ENCODE results near the gene GP1BB.

The GP1BB gene

GRCh38 chr22:19755145-19755710 lies 31.9 kb downstream of the GP1BB start:
- DNase-seq (ENCODE audit: low read depth in 2 of 3, low spot score in 1 of 3): no peak

GRCh38 chr22:19755722-19756287 lies 32.5 kb downstream of the GP1BB start:
- no peak for DNase-seq (ENCODE audit: low read depth in 2 of 3, low spot score in 1 of 3)

GRCh38 chr22:19756288-19757128 lies 33.2 kb downstream of the GP1BB start:
- peak; percentile 28 to 53 (median 46) for DNase-seq (ENCODE audit: low read depth in 2 of 3, low spot score in 1 of 3)

GRCh38 chr22:19757140-19757984 lies 34.0 kb downstream of the GP1BB start:
- no peak for DNase-seq (ENCODE audit: low read depth in 2 of 3, low spot score in 1 of 3)

GRCh38 chr22:19757985-19758895 lies 34.9 kb downstream of the GP1BB start:
- DNase-seq (ENCODE audit: low read depth in 2 of 3, low spot score in 1 of 3): no peak

- no peak for DNase-seq (ENCODE audit: low read depth in 2 of 3, low spot score in 1 of 3)
These were observed 35.6 kb downstream of the GP1BB start for GRCh38 chr22:19758896-19759426.

- DNase-seq (ENCODE audit: low read depth in 2 of 3, low spot score in 1 of 3): no peak
These were observed 36.2 kb downstream of the GP1BB start for GRCh38 chr22:19759427-19760057.

- DNase-seq (ENCODE audit: low read depth in 2 of 3, low spot score in 1 of 3): no peak
These were observed 37.0 kb downstream of the GP1BB start, which contains the start of gene TBX1 for GRCh38 chr22:19760058-19760950. Gene TBX1, plus strand, starts transcription at chr22:19760778. Its CDS starts 66 bp downstream, at chr22:19760844.

- DNase-seq (ENCODE audit: low read depth in 2 of 3, low spot score in 1 of 3): no peak
These were observed 37.8 kb downstream of the GP1BB start for GRCh38 chr22:19760951-19761724.

GRCh38 chr22:19761725-19762567 lies 38.6 kb downstream of the GP1BB start:
- no peak for DNase-seq (ENCODE audit: low read depth in 2 of 3, low spot score in 1 of 3)

GRCh38 chr22:19762568-19763457 lies 39.5 kb downstream of the GP1BB start:
- no peak for DNase-seq (ENCODE audit: low read depth in 2 of 3, low spot score in 1 of 3)

- no peak for DNase-seq (ENCODE audit: low read depth in 2 of 3, low spot score in 1 of 3)
These were observed 40.3 kb downstream of the GP1BB start for GRCh38 chr22:19763458-19764298.

GRCh38 chr22:19764299-19764593 lies 40.9 kb downstream of the GP1BB start:
- no peak for DNase-seq (ENCODE audit: low read depth in 2 of 3, low spot score in 1 of 3)

- DNase-seq (ENCODE audit: low read depth in 2 of 3, low spot score in 1 of 3): no peak
These were observed 41.5 kb downstream of the GP1BB start for GRCh38 chr22:19764636-19765476.
